ENCODE measurements around the gene RPSA.

- TF ChIP-seq CTCF (conservative IDR thresholded peaks at IDR 0.05; ENCODE audit: low read depth, low read length), result no peak
- no peak for TF ChIP-seq EZH2 (IDR thresholded peaks at IDR 0.05; ENCODE audit: borderline replicate concordance, low read depth, low read length, poor library complexity, severe bottlenecking)
Observed at GRCh38 chr3:39457361-39457760, 50.8 kb downstream of the RPSA start.

All from A673 (cell line).